Activated CD4-positive, alpha-beta T cell treated with anti-CD3 and anti-CD28 coated beads for 48 hours (primary cell): ENCODE measurements around the gene PLG.
"Not testable (repeated sequence)": the region's sequence is repeated elsewhere in the genome, so short reads cannot be mapped to it uniquely, and the experiment has no call there.

Experiments used
- DNase-seq: peaks from one replicate; pipeline ENCODE4 v3.0.0-alpha.2; 2020

The PLG gene

GRCh38 chr6:160708993-160709392 lies 6.9 kb downstream of the PLG start:
- DNase-seq: not testable (repeated sequence)

- DNase-seq: no peak
These were observed 12.8 kb downstream of the PLG start for GRCh38 chr6:160714731-160715316.

- DNase-seq: no peak
These were observed 28.9 kb downstream of the PLG start for GRCh38 chr6:160730911-160731310.

- DNase-seq: peak; percentile 34
These were observed 31.1 kb downstream of the PLG start for GRCh38 chr6:160733050-160733646.

- DNase-seq: no peak
These were observed 32.6 kb downstream of the PLG start for GRCh38 chr6:160734627-160735026.

- DNase-seq: no peak
These were observed 33.5 kb downstream of the PLG start for GRCh38 chr6:160735523-160735922.

GRCh38 chr6:160737934-160738333 lies 35.9 kb downstream of the PLG start:
- DNase-seq: peak; percentile 5

- DNase-seq: no peak
These were observed 37.9 kb downstream of the PLG start for GRCh38 chr6:160739955-160740354.

- not testable (repeated sequence) for DNase-seq
These were observed 39.0 kb downstream of the PLG start for GRCh38 chr6:160741012-160741411.

GRCh38 chr6:160742090-160742489 lies 40.0 kb downstream of the PLG start:
- DNase-seq: no peak

GRCh38 chr6:160750276-160750689 lies 48.2 kb downstream of the PLG start:
- peak; percentile 20 for DNase-seq

GRCh38 chr6:160753211-160753610 lies 51.2 kb downstream of the PLG start:
- DNase-seq: not testable (repeated sequence)

GRCh38 chr6:160755165-160755564 lies 53.1 kb downstream of the PLG start:
- DNase-seq: no peak

- DNase-seq: no peak
These were observed 54.0 kb downstream of the PLG start for GRCh38 chr6:160756021-160756420.

- DNase-seq: no peak
These were observed 54.8 kb downstream of the PLG start for GRCh38 chr6:160756871-160757270.

GRCh38 chr6:160764847-160765246 lies 62.8 kb downstream of the PLG start:
- DNase-seq: no peak

- DNase-seq: no peak
These were observed 63.4 kb downstream of the PLG start for GRCh38 chr6:160765412-160765811.

GRCh38 chr6:160766657-160766988 lies 64.6 kb downstream of the PLG start:
- DNase-seq: no peak

- peak; percentile 73 for DNase-seq
These were observed 65.1 kb downstream of the PLG start for GRCh38 chr6:160766989-160767646.

- no peak for DNase-seq
These were observed 65.6 kb downstream of the PLG start for GRCh38 chr6:160767647-160768019.

- no peak for DNase-seq
These were observed 66.1 kb downstream of the PLG start for GRCh38 chr6:160768101-160768500.

GRCh38 chr6:160774399-160774798 lies 72.4 kb downstream of the PLG start:
- no peak for DNase-seq

- DNase-seq: no peak
These were observed 73.9 kb downstream of the PLG start for GRCh38 chr6:160775792-160776580.

GRCh38 chr6:160779095-160779494 lies 77.1 kb downstream of the PLG start:
- DNase-seq: not testable (repeated sequence)
